Measurements from ENCODE around the gene LIPN. TPM values are rescaled to one million over a fixed set of nuclear protein-coding genes. Genes with fewer than 3 reads are reported as not detected.

Gene LIPN
- total RNA-seq, 2 experiments from 2014 or later: not detected

- ChIA-PET POLR2A (interaction anchor here (1.6 kb wide), 1 partner anchor 7 kb away, joined by 5 read pairs; no protein-coding TSS in a partner anchor), CTCF (ENCODE audit: unreplicated experiment) (no interaction called here)
- no peak overlapping the region for H3K4me2 ChIP-seq (ENCODE audit: low read length)
- H3K36me3 ChIP-seq (ENCODE audit: insufficient read depth, low read length): no peaks in the 10 kb centered on the region
- no peaks in the 10 kb centered on the region for H3K9me3 ChIP-seq (ENCODE audit: low read length)
- DNase-seq (ENCODE audit: low spot score): no peak
- intact Hi-C loops (cut with micrococcal nuclease; ENCODE audit: unreplicated experiment): no loop called here
- BruUV-seq (replicated peaks): no TSS peak
- no peaks in the 10 kb centered on the region for H3K9me2 ChIP-seq (ENCODE audit: insufficient read depth, low read length)
- H4K20me1 ChIP-seq (ENCODE audit: insufficient read depth, low read length): no peaks in the 10 kb centered on the region
- no peak overlapping the region for H2AFZ ChIP-seq (ENCODE audit: low read length)
- no peak for TF ChIP-seq EZH2phosphoT487 (IDR thresholded peaks at IDR 0.05; ENCODE audit: borderline replicate concordance, low read depth, low read length)
- H3K4me1 ChIP-seq (ENCODE audit: insufficient read depth, low read length, poor library complexity, severe bottlenecking): no peaks in the 10 kb centered on the region
- no peaks in the 10 kb centered on the region for H3K79me2 ChIP-seq (ENCODE audit: insufficient read depth, low read depth, low read length)
- no peak overlapping the region for H3K4me3 ChIP-seq (ENCODE audit: low read depth, low read length, poor library complexity, severe bottlenecking)
- no peak overlapping the region for H3K27ac ChIP-seq (ENCODE audit: low read depth, low read length, poor library complexity, severe bottlenecking)
Observed at GRCh38 chr10:88765816-88766215, 6.0 kb downstream of the LIPN start.

GRCh38 chr10:88769384-88769783 lies 9.6 kb downstream of the LIPN start:
- Histone ChIP-seq H2AFZ (ENCODE audit: low read length) (no peak overlapping the region), H4K20me1 (ENCODE audit: insufficient read depth, low read length) (no peaks in the 10 kb centered on the region), H3K4me1 (ENCODE audit: insufficient read depth, low read length, poor library complexity, severe bottlenecking) (no peaks in the 10 kb centered on the region), H3K9me2 (ENCODE audit: insufficient read depth, low read length) (no peaks in the 10 kb centered on the region), H3K79me2 (ENCODE audit: insufficient read depth, low read depth, low read length) (no peaks in the 10 kb centered on the region), H3K36me3 (ENCODE audit: insufficient read depth, low read length) (no peaks in the 10 kb centered on the region), H3K9me3 (ENCODE audit: low read length) (no peaks in the 10 kb centered on the region), H3K4me3 (ENCODE audit: low read depth, low read length, poor library complexity, severe bottlenecking) (no peak overlapping the region), H3K4me2 (ENCODE audit: low read length) (no peak overlapping the region), H3K27ac (ENCODE audit: low read depth, low read length, poor library complexity, severe bottlenecking) (no peak overlapping the region)
- DNase-seq (ENCODE audit: low spot score): no peak
- CTCF ChIA-PET (ENCODE audit: unreplicated experiment): no interaction called here
- no TSS peak for BruUV-seq (replicated peaks)
- intact Hi-C loops (cut with micrococcal nuclease; ENCODE audit: unreplicated experiment): no loop called here
- no peak for TF ChIP-seq CTCF (conservative IDR thresholded peaks at IDR 0.05; ENCODE audit: low read length)
- TF ChIP-seq EZH2phosphoT487 (IDR thresholded peaks at IDR 0.05; ENCODE audit: borderline replicate concordance, low read depth, low read length): no peak
- POLR2A ChIA-PET: interaction anchor here (0.7 to 1.0 kb wide), 3 partner anchors 11 to 40 kb away, joined by 3 read pairs; no protein-coding TSS in a partner anchor

GRCh38 chr10:88781206-88781605 lies 21.4 kb downstream of the LIPN start:
- TF ChIP-seq EZH2phosphoT487 (IDR thresholded peaks at IDR 0.05; ENCODE audit: borderline replicate concordance, low read depth, low read length) (no peak), CTCF (conservative IDR thresholded peaks at IDR 0.05; ENCODE audit: low read length) (no peak)
- H3K9me2 ChIP-seq (ENCODE audit: insufficient read depth, low read length): no peaks in the 10 kb centered on the region
- no peaks in the 10 kb centered on the region for H4K20me1 ChIP-seq (ENCODE audit: insufficient read depth, low read length)
- H2AFZ ChIP-seq (ENCODE audit: low read length): no peak overlapping the region
- ChIA-PET POLR2A (interaction anchor here (0.7 to 1.1 kb wide), 3 partner anchors 8 to 395 kb away, joined by 3 read pairs; no protein-coding TSS in a partner anchor), CTCF (ENCODE audit: unreplicated experiment) (no interaction called here)
- intact Hi-C loops (cut with micrococcal nuclease; ENCODE audit: unreplicated experiment): no loop called here
- no peaks in the 10 kb centered on the region for H3K79me2 ChIP-seq (ENCODE audit: insufficient read depth, low read depth, low read length)
- no peak for DNase-seq (ENCODE audit: low spot score)
- H3K4me3 ChIP-seq (ENCODE audit: low read depth, low read length, poor library complexity, severe bottlenecking): no peak overlapping the region
- no peaks in the 10 kb centered on the region for H3K36me3 ChIP-seq (ENCODE audit: insufficient read depth, low read length)
- no peak overlapping the region for H3K27ac ChIP-seq (ENCODE audit: low read depth, low read length, poor library complexity, severe bottlenecking)
- no peak overlapping the region for H3K4me2 ChIP-seq (ENCODE audit: low read length)
- no peaks in the 10 kb centered on the region for H3K4me1 ChIP-seq (ENCODE audit: insufficient read depth, low read length, poor library complexity, severe bottlenecking)
- H3K9me3 ChIP-seq (ENCODE audit: low read length): no peaks in the 10 kb centered on the region
- no TSS peak for BruUV-seq (replicated peaks)
